GM08714 (cell line): ENCODE data around the gene PHC3.

ENCODE experiments used
- H3K4me3 ChIP-seq: fragments of 200-500 bp; sonication (Bioruptor generic); 2 replicates; pipeline ENCODE4 v1.5.1; 2014; ENCODE audit warnings: mild to moderate bottlenecking, low read length, inconsistent platforms
- ZNF274 ChIP-seq: IDR thresholded peaks from 2 replicates; pipeline ENCODE4 v1.6.1; 2012; ENCODE audit warnings: mild to moderate bottlenecking, low read depth, low read length

PHC3 gene

GRCh38 chr3:170089862-170090600 is 91.5 kb downstream of the PHC3 start:
- TF ChIP-seq ZNF274 = no peak
- no peak overlapping the region for H3K4me3 ChIP-seq

- no peak overlapping the region for H3K4me3 ChIP-seq
- TF ChIP-seq ZNF274 = no peak
These were observed 96.1 kb downstream of the PHC3 start for GRCh38 chr3:170085396-170085795.

- no peak overlapping the region for H3K4me3 ChIP-seq
- TF ChIP-seq ZNF274 = no peak
These were observed 98.2 kb downstream of the PHC3 start for GRCh38 chr3:170083343-170083742.

- H3K4me3 ChIP-seq = no peak overlapping the region
- no peak for TF ChIP-seq ZNF274
These were observed 100.3 kb downstream of the PHC3 start for GRCh38 chr3:170081079-170081741.

GRCh38 chr3:170080605-170081004 is 100.9 kb downstream of the PHC3 start:
- TF ChIP-seq ZNF274 = no peak
- no peak overlapping the region for H3K4me3 ChIP-seq

GRCh38 chr3:170079536-170080165 is 101.9 kb downstream of the PHC3 start:
- no peak for TF ChIP-seq ZNF274
- no peak overlapping the region for H3K4me3 ChIP-seq

- no peak overlapping the region for H3K4me3 ChIP-seq
- no peak for TF ChIP-seq ZNF274
These were observed 102.8 kb downstream of the PHC3 start for GRCh38 chr3:170078620-170079281.

- H3K4me3 ChIP-seq = no peak overlapping the region
- TF ChIP-seq ZNF274 = no peak
These were observed 104.2 kb downstream of the PHC3 start for GRCh38 chr3:170077361-170077760.

GRCh38 chr3:170076715-170077238 is 104.8 kb downstream of the PHC3 start:
- H3K4me3 ChIP-seq = no peak overlapping the region
- no peak for TF ChIP-seq ZNF274

- TF ChIP-seq ZNF274 = no peak
- no peak overlapping the region for H3K4me3 ChIP-seq
These were observed 106.0 kb downstream of the PHC3 start for GRCh38 chr3:170075441-170076091.

GRCh38 chr3:170064108-170064507 is 117.4 kb downstream of the PHC3 start:
- H3K4me3 ChIP-seq = no peak overlapping the region
- TF ChIP-seq ZNF274 = no peak

GRCh38 chr3:170063691-170064090 is 117.8 kb downstream of the PHC3 start:
- no peak for TF ChIP-seq ZNF274

GRCh38 chr3:170062769-170063168 is 118.8 kb downstream of the PHC3 start:
- H3K4me3 ChIP-seq = no peak overlapping the region
- no peak for TF ChIP-seq ZNF274

More at GRCh38 chr3:170063691-170064090, 117.8 kb downstream of the PHC3 start:
- no peak overlapping the region for H3K4me3 ChIP-seq

- no peak overlapping the region for H3K4me3 ChIP-seq
- TF ChIP-seq ZNF274 = no peak
These were observed 119.5 kb downstream of the PHC3 start for GRCh38 chr3:170062068-170062467.
